Measurements from ENCODE around the gene ZFAND2A. TPM values are rescaled to one million over a fixed set of nuclear protein-coding genes. Genes with fewer than 3 reads are reported as not detected.

ZFAND2A gene
- polyA plus RNA-seq, 2 of the 4 experiments (the other 2 are of a cell fraction), result 44.1 to 88.6 TPM

DNA sequence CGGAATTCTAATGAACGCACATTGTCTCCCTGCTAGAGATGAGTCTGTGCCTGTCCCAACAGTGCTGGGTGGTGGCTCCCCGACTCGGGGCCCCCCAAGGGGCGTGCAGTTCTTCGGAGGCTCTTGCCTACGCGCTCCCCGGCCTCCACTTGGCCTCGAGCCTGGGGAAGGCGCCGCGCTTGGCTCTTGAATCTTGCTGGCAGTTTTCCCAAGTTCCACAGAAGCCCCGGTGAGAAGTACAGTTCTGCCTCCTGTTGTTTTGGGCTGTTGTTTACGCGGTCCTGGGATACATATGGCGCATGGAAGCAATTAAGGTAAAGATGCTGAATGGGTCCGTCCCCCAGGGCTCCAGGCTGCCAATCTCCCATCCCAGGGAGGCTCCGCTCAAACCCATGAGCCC, 40.0 kb upstream of the ZFAND2A start:
- CTCF ChIA-PET, result interaction anchor here (1.0 kb wide), 1 partner anchor 232 kb away, joined by 3 read pairs; no protein-coding TSS in a partner anchor
- no peak overlapping the region for H3K27ac ChIP-seq
- no peak for DNase-seq (ENCODE audit: low read depth in 1 of 2, low spot score in 1 of 2)
- H3K4me3 ChIP-seq, result no peak overlapping the region
- FAIRE-seq, result no peak
- TF ChIP-seq EP300 (IDR thresholded peaks at IDR 0.05) (no peak), ZNF302 (CRISPR knock-in tag; IDR thresholded peaks at IDR 0.05) (no peak), KDM1A (IDR thresholded peaks at IDR 0.05; ENCODE audit: low read depth) (no peak), NFE2L2 (conservative IDR thresholded peaks at IDR 0.05; ENCODE audit: low read length) (no peak), ATOH8 (CRISPR knock-in tag; IDR thresholded peaks at IDR 0.05; ENCODE audit: low read depth) (no peak), CBX2 (IDR thresholded peaks at IDR 0.05; ENCODE audit: borderline replicate concordance, low read depth) (no peak), RAD21 (conservative IDR thresholded peaks at IDR 0.05 in 1 of 2, IDR thresholded peaks at IDR 0.05 in 1 of 2) (no peak), CHD2 (IDR thresholded peaks at IDR 0.05; ENCODE audit: low read length, partially characterized antibody) (no peak), FOSL2 (IDR thresholded peaks at IDR 0.05) (no peak), FOSL2 (CRISPR knock-in tag; IDR thresholded peaks at IDR 0.05) (no peak), RNF2 (IDR thresholded peaks at IDR 0.05; ENCODE audit: borderline replicate concordance, low read depth) (no peak), FOSB (CRISPR knock-in tag; IDR thresholded peaks at IDR 0.05) (no peak), CHD4 (IDR thresholded peaks at IDR 0.05; ENCODE audit: borderline replicate concordance) (no peak), NPAS2 (CRISPR knock-in tag; IDR thresholded peaks at IDR 0.05; ENCODE audit: borderline replicate concordance) (no peak), POLR2A (IDR thresholded peaks at IDR 0.05; ENCODE audit: low read length) (no peak), CBX8 (IDR thresholded peaks at IDR 0.05) (no peak), ZFP36 (IDR thresholded peaks at IDR 0.05; ENCODE audit: borderline replicate concordance, partially characterized antibody) (no peak)
- TF ChIP-seq, protein P1, sequence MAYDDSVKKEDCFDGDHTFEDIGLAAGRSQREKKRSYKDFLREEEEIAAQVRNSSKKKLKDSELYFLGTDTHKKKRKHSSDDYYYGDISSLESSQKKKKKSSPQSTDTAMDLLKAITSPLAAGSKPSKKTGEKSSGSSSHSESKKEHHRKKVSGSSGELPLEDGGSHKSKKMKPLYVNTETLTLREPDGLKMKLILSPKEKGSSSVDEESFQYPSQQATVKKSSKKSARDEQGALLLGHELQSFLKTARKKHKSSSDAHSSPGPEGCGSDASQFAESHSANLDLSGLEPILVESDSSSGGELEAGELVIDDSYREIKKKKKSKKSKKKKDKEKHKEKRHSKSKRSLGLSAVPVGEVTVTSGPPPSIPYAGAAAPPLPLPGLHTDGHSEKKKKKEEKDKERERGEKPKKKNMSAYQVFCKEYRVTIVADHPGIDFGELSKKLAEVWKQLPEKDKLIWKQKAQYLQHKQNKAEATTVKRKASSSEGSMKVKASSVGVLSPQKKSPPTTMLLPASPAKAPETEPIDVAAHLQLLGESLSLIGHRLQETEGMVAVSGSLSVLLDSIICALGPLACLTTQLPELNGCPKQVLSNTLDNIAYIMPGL (CRISPR knock-in tag; IDR thresholded peaks at IDR 0.05; ENCODE audit: borderline replicate concordance), result no peak
- no peak overlapping the region for H3K4me2 ChIP-seq
- ATAC-seq, result no peak
- 44% methylated on average over 19 of the region's 19 CpGs for WGBS (ENCODE audit: missing lambda C conversion rate)
- H3K9me3 ChIP-seq, result no peaks in the 10 kb centered on the region
- H3K4me1 ChIP-seq, result no peaks in the 10 kb centered on the region
- POLR2A ChIA-PET, result no interaction called here

- 48% methylated on average over 15 of the region's 15 CpGs for WGBS (ENCODE audit: missing lambda C conversion rate)
- H3K27ac ChIP-seq, result no peak overlapping the region
- ATAC-seq (peak; percentile 19 to 42; a peak in 3 of 6 replicates), DNase-seq (ENCODE audit: low read depth in 1 of 2, low spot score in 1 of 2) (peak in 1 of 2 experiments; percentile 31), FAIRE-seq (no peak)
- CTCF ChIA-PET, result interaction anchor here (1.0 to 1.9 kb wide), 3 partner anchors 14 to 22 kb away, joined by 3 to 7 read pairs (median 3); no protein-coding TSS in a partner anchor
- no peaks in the 10 kb centered on the region for H3K4me1 ChIP-seq
- H3K4me3 ChIP-seq, result no peak overlapping the region
- no peaks in the 10 kb centered on the region for H3K9me3 ChIP-seq
- POLR2A ChIA-PET, result no interaction called here
- no peak overlapping the region for H3K4me2 ChIP-seq
- TF ChIP-seq, protein P2, sequence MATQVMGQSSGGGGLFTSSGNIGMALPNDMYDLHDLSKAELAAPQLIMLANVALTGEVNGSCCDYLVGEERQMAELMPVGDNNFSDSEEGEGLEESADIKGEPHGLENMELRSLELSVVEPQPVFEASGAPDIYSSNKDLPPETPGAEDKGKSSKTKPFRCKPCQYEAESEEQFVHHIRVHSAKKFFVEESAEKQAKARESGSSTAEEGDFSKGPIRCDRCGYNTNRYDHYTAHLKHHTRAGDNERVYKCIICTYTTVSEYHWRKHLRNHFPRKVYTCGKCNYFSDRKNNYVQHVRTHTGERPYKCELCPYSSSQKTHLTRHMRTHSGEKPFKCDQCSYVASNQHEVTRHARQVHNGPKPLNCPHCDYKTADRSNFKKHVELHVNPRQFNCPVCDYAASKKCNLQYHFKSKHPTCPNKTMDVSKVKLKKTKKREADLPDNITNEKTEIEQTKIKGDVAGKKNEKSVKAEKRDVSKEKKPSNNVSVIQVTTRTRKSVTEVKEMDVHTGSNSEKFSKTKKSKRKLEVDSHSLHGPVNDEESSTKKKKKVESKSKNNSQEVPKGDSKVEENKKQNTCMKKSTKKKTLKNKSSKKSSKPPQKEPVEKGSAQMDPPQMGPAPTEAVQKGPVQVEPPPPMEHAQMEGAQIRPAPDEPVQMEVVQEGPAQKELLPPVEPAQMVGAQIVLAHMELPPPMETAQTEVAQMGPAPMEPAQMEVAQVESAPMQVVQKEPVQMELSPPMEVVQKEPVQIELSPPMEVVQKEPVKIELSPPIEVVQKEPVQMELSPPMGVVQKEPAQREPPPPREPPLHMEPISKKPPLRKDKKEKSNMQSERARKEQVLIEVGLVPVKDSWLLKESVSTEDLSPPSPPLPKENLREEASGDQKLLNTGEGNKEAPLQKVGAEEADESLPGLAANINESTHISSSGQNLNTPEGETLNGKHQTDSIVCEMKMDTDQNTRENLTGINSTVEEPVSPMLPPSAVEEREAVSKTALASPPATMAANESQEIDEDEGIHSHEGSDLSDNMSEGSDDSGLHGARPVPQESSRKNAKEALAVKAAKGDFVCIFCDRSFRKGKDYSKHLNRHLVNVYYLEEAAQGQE (IDR thresholded peaks at IDR 0.05), result no peak
- TF ChIP-seq GATA3 (IDR thresholded peaks at IDR 0.05; ENCODE audit: borderline replicate concordance), result no peak
- TF ChIP-seq ZC3H11A (IDR thresholded peaks at IDR 0.05), result no peak
- TF ChIP-seq, protein P3, sequence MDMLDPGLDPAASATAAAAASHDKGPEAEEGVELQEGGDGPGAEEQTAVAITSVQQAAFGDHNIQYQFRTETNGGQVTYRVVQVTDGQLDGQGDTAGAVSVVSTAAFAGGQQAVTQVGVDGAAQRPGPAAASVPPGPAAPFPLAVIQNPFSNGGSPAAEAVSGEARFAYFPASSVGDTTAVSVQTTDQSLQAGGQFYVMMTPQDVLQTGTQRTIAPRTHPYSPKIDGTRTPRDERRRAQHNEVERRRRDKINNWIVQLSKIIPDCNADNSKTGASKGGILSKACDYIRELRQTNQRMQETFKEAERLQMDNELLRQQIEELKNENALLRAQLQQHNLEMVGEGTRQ (IDR thresholded peaks at IDR 0.05), result no peak
- TF ChIP-seq, protein P4, sequence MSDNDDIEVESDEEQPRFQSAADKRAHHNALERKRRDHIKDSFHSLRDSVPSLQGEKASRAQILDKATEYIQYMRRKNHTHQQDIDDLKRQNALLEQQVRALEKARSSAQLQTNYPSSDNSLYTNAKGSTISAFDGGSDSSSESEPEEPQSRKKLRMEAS (IDR thresholded peaks at IDR 0.05), result no peak
- TF ChIP-seq HOXB13 (CRISPR knock-in tag; IDR thresholded peaks at IDR 0.05; ENCODE audit: low read depth), result no peak
Measured at GRCh38 chr7:1197997-1198625, 38.1 kb upstream of the ZFAND2A start.
